ENCODE data around the gene SIAH1. TPM values are rescaled to one million over a fixed set of nuclear protein-coding genes. Genes with fewer than 3 reads are reported as not detected.

SIAH1 gene
- total RNA-seq, 1 donor from 2014 or later: 24.4 TPM

DNA sequence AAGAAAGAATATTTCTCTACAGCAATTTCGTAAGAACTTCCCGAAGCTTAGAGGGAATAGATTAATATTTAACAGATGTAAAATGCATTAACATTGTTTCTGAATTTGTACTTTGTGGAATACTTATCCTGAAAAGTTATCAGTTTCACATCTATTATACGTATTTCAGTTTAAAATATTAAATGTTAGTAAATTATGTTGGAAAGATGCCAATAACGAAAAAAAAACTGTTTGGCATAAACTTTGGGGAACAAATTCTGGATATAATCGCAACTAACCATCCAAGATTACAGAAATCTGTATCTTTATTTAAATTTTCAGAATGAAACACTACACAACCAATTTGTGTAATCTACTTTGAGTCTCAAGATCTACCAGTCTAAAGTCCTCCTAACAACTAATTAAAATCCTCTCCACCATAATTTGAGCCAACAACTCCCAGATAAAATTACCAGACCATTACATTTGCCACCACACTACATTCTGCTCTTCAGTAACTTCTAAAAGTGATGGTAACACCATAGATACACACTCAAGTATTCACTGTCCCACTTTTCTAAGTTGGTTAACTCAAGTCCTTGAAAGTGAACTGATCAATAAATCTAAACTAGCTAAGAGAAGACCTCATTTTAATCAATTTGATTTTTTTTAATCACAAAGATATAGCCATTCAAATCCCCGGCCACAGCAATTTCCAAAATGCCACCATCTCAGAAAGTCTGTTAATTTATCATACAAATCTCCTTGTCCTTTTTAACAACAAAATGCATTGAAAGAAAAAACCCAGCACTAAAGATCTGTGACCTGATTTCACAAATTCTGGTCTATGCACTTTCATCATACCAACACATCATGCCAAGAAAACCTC lies 2.0 kb downstream of the SIAH1 start:
- no peaks in the 10 kb centered on the region for H3K36me3 Mint-ChIP-seq (ENCODE audit: low read depth, unreplicated experiment)
- peak overlapping the region; percentile 91 for H3K4me3 ChIP-seq (ENCODE audit: insufficient read depth, low read depth, low read length)
- H3K27me3 Mint-ChIP-seq (ENCODE audit: low read depth, unreplicated experiment): no peaks in the 10 kb centered on the region
- peaks cover 62% of the 10 kb centered on the region for H3K79me2 ChIP-seq (ENCODE audit: insufficient read depth, low read length)
- peak overlapping the region; percentile 91 for H3K4me2 ChIP-seq (ENCODE audit: low read length)
- peak overlapping the region; percentile 98 for H3K27ac Mint-ChIP-seq (ENCODE audit: unreplicated experiment)
- H3K4me1 Mint-ChIP-seq (ENCODE audit: low read depth, unreplicated experiment): peaks cover 10% of the 10 kb centered on the region
- DNase-seq (ENCODE audit: low read depth) (no peak), FAIRE-seq (no peak)
- TF ChIP-seq CTCF (IDR thresholded peaks at IDR 0.05; ENCODE audit: insufficient read depth, low read depth, low read length): no peak
- no peak for TF ChIP-seq EZH2 (IDR thresholded peaks at IDR 0.05; ENCODE audit: insufficient read depth, low read length)
- peak overlapping the region; percentile 81 for H3K27ac ChIP-seq (ENCODE audit: low read depth, low read length)
- H3K4me3 Mint-ChIP-seq (ENCODE audit: unreplicated experiment): peak overlapping the region; percentile 99
- no peaks in the 10 kb centered on the region for H3K9me3 Mint-ChIP-seq (ENCODE audit: unreplicated experiment)
- H2AFZ ChIP-seq (ENCODE audit: low read depth, low read length): no peak overlapping the region
- H3K4me1 ChIP-seq (ENCODE audit: insufficient read depth, low read length): peaks cover 4% of the 10 kb centered on the region
- no peaks in the 10 kb centered on the region for H3K36me3 ChIP-seq (ENCODE audit: insufficient read depth, low read length)
- no peaks in the 10 kb centered on the region for H3K27me3 ChIP-seq (ENCODE audit: insufficient read depth, low read length)
- H3K9me3 ChIP-seq (ENCODE audit: insufficient read depth, low read depth, low read length): no peaks in the 10 kb centered on the region
- H3K9ac ChIP-seq (ENCODE audit: low read length): peak overlapping the region; percentile 88
- peaks cover 60% of the 10 kb centered on the region for H4K20me1 ChIP-seq (ENCODE audit: insufficient read depth, low read length)

- TF ChIP-seq CTCF (IDR thresholded peaks at IDR 0.05; ENCODE audit: insufficient read depth, low read depth, low read length): no peak
- no peak for TF ChIP-seq EZH2 (IDR thresholded peaks at IDR 0.05; ENCODE audit: insufficient read depth, low read length)
- H3K9me3 ChIP-seq (ENCODE audit: insufficient read depth, low read depth, low read length): no peaks in the 10 kb centered on the region
- H3K36me3 ChIP-seq (ENCODE audit: insufficient read depth, low read length): no peaks in the 10 kb centered on the region
- H3K9me3 Mint-ChIP-seq (ENCODE audit: unreplicated experiment): no peaks in the 10 kb centered on the region
- H3K79me2 ChIP-seq (ENCODE audit: insufficient read depth, low read length): peaks cover 73% of the 10 kb centered on the region
- no peaks in the 10 kb centered on the region for H3K27me3 ChIP-seq (ENCODE audit: insufficient read depth, low read length)
- no peak overlapping the region for H3K27ac ChIP-seq (ENCODE audit: low read depth, low read length)
- DNase-seq (ENCODE audit: low read depth) (no peak), FAIRE-seq (no peak)
- no peak overlapping the region for H3K27ac Mint-ChIP-seq (ENCODE audit: unreplicated experiment)
- peaks cover 4% of the 10 kb centered on the region for H3K4me1 ChIP-seq (ENCODE audit: insufficient read depth, low read length)
- no peaks in the 10 kb centered on the region for H3K36me3 Mint-ChIP-seq (ENCODE audit: low read depth, unreplicated experiment)
- no peak overlapping the region for H3K9ac ChIP-seq (ENCODE audit: low read length)
- no peak overlapping the region for H2AFZ ChIP-seq (ENCODE audit: low read depth, low read length)
- no peak overlapping the region for H3K4me3 Mint-ChIP-seq (ENCODE audit: unreplicated experiment)
- no peaks in the 10 kb centered on the region for H3K27me3 Mint-ChIP-seq (ENCODE audit: low read depth, unreplicated experiment)
- peaks cover 71% of the 10 kb centered on the region for H4K20me1 ChIP-seq (ENCODE audit: insufficient read depth, low read length)
- peaks cover 10% of the 10 kb centered on the region for H3K4me1 Mint-ChIP-seq (ENCODE audit: low read depth, unreplicated experiment)
- H3K4me3 ChIP-seq (ENCODE audit: insufficient read depth, low read depth, low read length): no peak overlapping the region
- H3K4me2 ChIP-seq (ENCODE audit: low read length): no peak overlapping the region
These were observed 3.1 kb downstream of the SIAH1 start for GRCh38 chr16:48382131-48382530.

GRCh38 chr16:48381201-48381600 lies 4.0 kb downstream of the SIAH1 start:
- Histone ChIP-seq H3K36me3 (ENCODE audit: insufficient read depth, low read length) (no peaks in the 10 kb centered on the region), H3K4me1 (ENCODE audit: insufficient read depth, low read length) (peaks cover 4% of the 10 kb centered on the region), H3K4me3 (ENCODE audit: insufficient read depth, low read depth, low read length) (no peak overlapping the region), H2AFZ (ENCODE audit: low read depth, low read length) (no peak overlapping the region), H3K79me2 (ENCODE audit: insufficient read depth, low read length) (peaks cover 83% of the 10 kb centered on the region), H3K4me2 (ENCODE audit: low read length) (no peak overlapping the region), H4K20me1 (ENCODE audit: insufficient read depth, low read length) (peaks cover 78% of the 10 kb centered on the region), H3K27me3 (ENCODE audit: insufficient read depth, low read length) (no peaks in the 10 kb centered on the region), H3K9me3 (ENCODE audit: insufficient read depth, low read depth, low read length) (no peaks in the 10 kb centered on the region), H3K9ac (ENCODE audit: low read length) (no peak overlapping the region), H3K27ac (ENCODE audit: low read depth, low read length) (no peak overlapping the region)
- peak; percentile 45 for DNase-seq (ENCODE audit: low read depth)
- Mint-ChIP-seq H3K27me3 (ENCODE audit: low read depth, unreplicated experiment) (no peaks in the 10 kb centered on the region), H3K36me3 (ENCODE audit: low read depth, unreplicated experiment) (no peaks in the 10 kb centered on the region), H3K9me3 (ENCODE audit: unreplicated experiment) (no peaks in the 10 kb centered on the region), H3K4me3 (ENCODE audit: unreplicated experiment) (no peak overlapping the region), H3K4me1 (ENCODE audit: low read depth, unreplicated experiment) (peaks cover 12% of the 10 kb centered on the region), H3K27ac (ENCODE audit: unreplicated experiment) (no peak overlapping the region)
- no peak for TF ChIP-seq EZH2 (IDR thresholded peaks at IDR 0.05; ENCODE audit: insufficient read depth, low read length)
- no peak for TF ChIP-seq CTCF (IDR thresholded peaks at IDR 0.05; ENCODE audit: insufficient read depth, low read depth, low read length)
- FAIRE-seq: no peak
